Activated naive CD8-positive, alpha-beta T cell treated with anti-CD3 and anti-CD28 coated beads for 36 hours (primary cell): ENCODE results near the gene GATAD2A. TPM values are rescaled to one million over a fixed set of nuclear protein-coding genes. Genes with fewer than 3 reads are reported as not detected.

ENCODE experiments used
- DNase-seq: peaks from one replicate; pipeline ENCODE4 v3.0.0; 2021
- H3K27ac Mint-ChIP-seq: one replicate; pipeline ENCODE4 v1.8.0; 2022; ENCODE audit warnings: mild to moderate bottlenecking, moderate library complexity, mixed read lengths
- H3K27me3 Mint-ChIP-seq: one replicate; pipeline ENCODE4 v1.8.0; 2022; ENCODE audit warnings: mild to moderate bottlenecking, mixed read lengths
- H3K36me3 Mint-ChIP-seq: one replicate; pipeline ENCODE4 v1.8.0; 2021; ENCODE audit warnings: mild to moderate bottlenecking, mixed read lengths
- H3K4me1 Mint-ChIP-seq: one replicate; pipeline ENCODE4 v1.8.0; 2021; ENCODE audit warnings: mixed read lengths
- H3K4me3 Mint-ChIP-seq: one replicate; pipeline ENCODE4 v1.8.0; 2022; ENCODE audit warnings: mild to moderate bottlenecking, moderate library complexity, mixed read lengths
- H3K9me3 Mint-ChIP-seq: one replicate; pipeline ENCODE4 v1.8.0; 2022; ENCODE audit warnings: mixed read lengths
- total RNA-seq, 2 experiments: library from RNA; stranded (reverse); gene quantifications; one replicate each; pipeline ENCODE4 v1.2.3, GENCODE V29; 2021

GATAD2A gene
- total RNA-seq, 2 experiments from 2014 or later = 196 to 202 TPM

- H3K36me3 Mint-ChIP-seq = no peaks in the 10 kb centered on the region
- H3K4me3 Mint-ChIP-seq = no peak overlapping the region
- H3K9me3 Mint-ChIP-seq = no peaks in the 10 kb centered on the region
- peaks cover 9% of the 10 kb centered on the region for H3K4me1 Mint-ChIP-seq
- no peak for DNase-seq
- H3K27me3 Mint-ChIP-seq = peaks cover 3% of the 10 kb centered on the region
- H3K27ac Mint-ChIP-seq = no peak overlapping the region
These were observed 138.9 kb downstream of the GATAD2A start for GRCh38 chr19:19544257-19544953.

- no peak for DNase-seq
- Mint-ChIP-seq H3K9me3 (no peaks in the 10 kb centered on the region), H3K36me3 (no peaks in the 10 kb centered on the region), H3K4me1 (peaks cover 9% of the 10 kb centered on the region), H3K27me3 (peaks cover 3% of the 10 kb centered on the region), H3K27ac (no peak overlapping the region), H3K4me3 (no peak overlapping the region)
These were observed 139.6 kb downstream of the GATAD2A start for GRCh38 chr19:19544954-19545591.

- no peak overlapping the region for H3K4me3 Mint-ChIP-seq
- no peaks in the 10 kb centered on the region for H3K36me3 Mint-ChIP-seq
- DNase-seq = no peak
- H3K4me1 Mint-ChIP-seq = peaks cover 7% of the 10 kb centered on the region
- H3K27ac Mint-ChIP-seq = no peak overlapping the region
- peaks cover 3% of the 10 kb centered on the region for H3K27me3 Mint-ChIP-seq
- no peaks in the 10 kb centered on the region for H3K9me3 Mint-ChIP-seq
These were observed 140.2 kb downstream of the GATAD2A start for GRCh38 chr19:19545707-19546106.

GRCh38 chr19:19546751-19547162 lies 141.3 kb downstream of the GATAD2A start:
- H3K36me3 Mint-ChIP-seq = no peaks in the 10 kb centered on the region
- no peaks in the 10 kb centered on the region for H3K9me3 Mint-ChIP-seq
- DNase-seq = no peak
- H3K27me3 Mint-ChIP-seq = peaks cover 3% of the 10 kb centered on the region
- H3K27ac Mint-ChIP-seq = no peak overlapping the region
- H3K4me3 Mint-ChIP-seq = no peak overlapping the region
- peaks cover 3% of the 10 kb centered on the region for H3K4me1 Mint-ChIP-seq

GRCh38 chr19:19547674-19548336 lies 142.3 kb downstream of the GATAD2A start:
- H3K27ac Mint-ChIP-seq = no peak overlapping the region
- no peaks in the 10 kb centered on the region for H3K4me1 Mint-ChIP-seq
- no peaks in the 10 kb centered on the region for H3K27me3 Mint-ChIP-seq
- no peak overlapping the region for H3K4me3 Mint-ChIP-seq
- DNase-seq = no peak
- H3K36me3 Mint-ChIP-seq = no peaks in the 10 kb centered on the region
- H3K9me3 Mint-ChIP-seq = no peaks in the 10 kb centered on the region

GRCh38 chr19:19548915-19549759 lies 143.7 kb downstream of the GATAD2A start:
- Mint-ChIP-seq H3K27ac (no peak overlapping the region), H3K36me3 (no peaks in the 10 kb centered on the region), H3K4me1 (no peaks in the 10 kb centered on the region), H3K9me3 (no peaks in the 10 kb centered on the region), H3K27me3 (no peaks in the 10 kb centered on the region), H3K4me3 (no peak overlapping the region)
- no peak for DNase-seq

GRCh38 chr19:19549804-19550464 lies 144.5 kb downstream of the GATAD2A start:
- no peaks in the 10 kb centered on the region for H3K27me3 Mint-ChIP-seq
- H3K9me3 Mint-ChIP-seq = no peaks in the 10 kb centered on the region
- H3K4me3 Mint-ChIP-seq = no peak overlapping the region
- H3K4me1 Mint-ChIP-seq = no peaks in the 10 kb centered on the region
- H3K27ac Mint-ChIP-seq = no peak overlapping the region
- H3K36me3 Mint-ChIP-seq = no peaks in the 10 kb centered on the region
- DNase-seq = no peak

- Mint-ChIP-seq H3K4me1 (no peaks in the 10 kb centered on the region), H3K27me3 (no peaks in the 10 kb centered on the region), H3K36me3 (no peaks in the 10 kb centered on the region), H3K27ac (no peak overlapping the region), H3K4me3 (no peak overlapping the region), H3K9me3 (no peaks in the 10 kb centered on the region)
- DNase-seq = no peak
These were observed 145.0 kb downstream of the GATAD2A start for GRCh38 chr19:19550485-19550929.

- Mint-ChIP-seq H3K27ac (peak overlapping the region; percentile 45), H3K9me3 (no peaks in the 10 kb centered on the region), H3K36me3 (no peaks in the 10 kb centered on the region), H3K27me3 (no peaks in the 10 kb centered on the region), H3K4me1 (no peaks in the 10 kb centered on the region), H3K4me3 (no peak overlapping the region)
- DNase-seq = no peak
These were observed 145.7 kb downstream of the GATAD2A start for GRCh38 chr19:19550972-19551852.

- Mint-ChIP-seq H3K4me3 (no peak overlapping the region), H3K9me3 (no peaks in the 10 kb centered on the region), H3K4me1 (no peaks in the 10 kb centered on the region), H3K36me3 (no peaks in the 10 kb centered on the region), H3K27ac (no peak overlapping the region), H3K27me3 (no peaks in the 10 kb centered on the region)
- no peak for DNase-seq
These were observed 146.3 kb downstream of the GATAD2A start for GRCh38 chr19:19551853-19552192.

GRCh38 chr19:19552798-19553197 lies 147.3 kb downstream of the GATAD2A start:
- Mint-ChIP-seq H3K27ac (no peak overlapping the region), H3K4me3 (no peak overlapping the region), H3K36me3 (no peaks in the 10 kb centered on the region), H3K27me3 (no peaks in the 10 kb centered on the region), H3K4me1 (no peaks in the 10 kb centered on the region), H3K9me3 (no peaks in the 10 kb centered on the region)
- DNase-seq = no peak

GRCh38 chr19:19553670-19554069 lies 148.2 kb downstream of the GATAD2A start:
- no peaks in the 10 kb centered on the region for H3K36me3 Mint-ChIP-seq
- no peak overlapping the region for H3K27ac Mint-ChIP-seq
- no peak overlapping the region for H3K4me3 Mint-ChIP-seq
- no peak for DNase-seq
- no peaks in the 10 kb centered on the region for H3K4me1 Mint-ChIP-seq
- no peaks in the 10 kb centered on the region for H3K9me3 Mint-ChIP-seq
- H3K27me3 Mint-ChIP-seq = no peaks in the 10 kb centered on the region

- Mint-ChIP-seq H3K4me1 (no peaks in the 10 kb centered on the region), H3K9me3 (no peaks in the 10 kb centered on the region), H3K27me3 (no peaks in the 10 kb centered on the region), H3K4me3 (no peak overlapping the region), H3K27ac (no peak overlapping the region), H3K36me3 (no peaks in the 10 kb centered on the region)
- peak; percentile 54 for DNase-seq
These were observed 148.9 kb downstream of the GATAD2A start for GRCh38 chr19:19554074-19555023.
